Right lobe of liver (tissue), 4 donors: ENCODE data around the gene TBC1D10A.

ENCODE experiments used
- CTCF ChIP-seq, 4 donors: fragments of 200-600 bp in 3 of 4; fragments of 450-650 bp in 1 of 4; IDR thresholded peaks; one replicate each; pipeline versions ENCODE4 v1.5.1 to v1.8.0; 2016 to 2022; ENCODE audit warnings: antibody characterized with exemption in 4 of 4, mild to moderate bottlenecking in 2 of 4
- POLR2A ChIP-seq: fragments of 450-650 bp; IDR thresholded peaks from one replicate; pipeline ENCODE4 v1.6.1; 2017; ENCODE audit warnings: antibody characterized with exemption, mild to moderate bottlenecking
- donor health status: DM: no; HTN: no; CAD: no.
- donor health status: DM: no; HTN: no; CAD: no.
- donor health status: DM: no; HTN: yes; CAD: no.

DNA sequence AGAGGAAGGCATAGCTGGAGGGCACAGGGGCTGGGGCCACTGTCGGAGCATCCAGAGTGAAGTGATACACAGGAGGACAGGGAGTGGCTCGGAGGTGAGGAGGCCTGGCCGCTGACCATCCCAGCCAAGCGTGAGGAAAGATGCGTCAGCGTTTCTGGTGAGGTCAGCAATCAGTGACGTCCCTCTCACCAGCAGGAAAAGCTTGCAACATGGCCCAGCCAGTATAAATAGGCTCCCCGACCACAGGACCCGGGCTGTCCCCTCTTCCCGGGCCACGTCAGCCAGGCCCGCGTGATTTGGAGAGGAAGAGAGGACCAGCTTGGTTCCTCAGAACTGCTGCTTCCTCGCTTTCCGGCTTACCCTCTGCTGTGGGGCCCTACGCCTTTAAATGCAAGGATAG, 55.9 kb downstream of the TBC1D10A start:
- TF ChIP-seq CTCF (IDR thresholded peaks at IDR 0.05) (no peak), POLR2A (no peak)
